Measurements from ENCODE around the gene LIPC. TPM values are rescaled to one million over a fixed set of nuclear protein-coding genes. Genes with fewer than 3 reads are reported as not detected.

Gene LIPC
- polyA plus RNA-seq, 1 donor (not counting 4 experiments of a cell fraction or from before 2014, with no cell fraction given) = not detected

GRCh38 chr15:58418135-58418534 lies 13.7 kb upstream of the LIPC start:
- dilution Hi-C loops (cut with MboI; ENCODE audit: extremely low pct_ligation_motif_present, low sequenced_read_pairs) = no loop called here
- Histone ChIP-seq H3K36me3 (ENCODE audit: control insufficient read depth in 2 of 2, extremely low read depth in 1 of 2, insufficient read depth in 2 of 2, low read length in 2 of 2) (no peaks in the 10 kb centered on the region), H3K9me1 (ENCODE audit: control insufficient read depth, extremely low read depth, insufficient read depth, low read length) (no peaks in the 10 kb centered on the region), H3K9me3 (ENCODE audit: control insufficient read depth, low read depth, low read length) (no peaks in the 10 kb centered on the region), H4K20me1 (ENCODE audit: control insufficient read depth, extremely low read depth, insufficient read depth, low read length) (no peaks in the 10 kb centered on the region), H3K27me3 (ENCODE audit: control insufficient read depth, extremely low read depth, insufficient read depth, low read length) (no peaks in the 10 kb centered on the region), H3K4me1 (ENCODE audit: control insufficient read depth, extremely low read depth, insufficient read depth, low read length) (no peaks in the 10 kb centered on the region), H3K4me3 (ENCODE audit: control insufficient read depth in 2 of 3, extremely low read depth in 1 of 3, insufficient read depth in 2 of 3, low read depth in 1 of 3, low read length in 3 of 3) (no peak overlapping the region), H3K79me2 (ENCODE audit: control insufficient read depth, insufficient read depth, low read length) (no peaks in the 10 kb centered on the region), H2AFZ (ENCODE audit: control insufficient read depth, low read length) (no peak overlapping the region), H3K9ac (ENCODE audit: control insufficient read depth, extremely low read depth, insufficient read depth, low read length) (no peak overlapping the region), H3K27ac (ENCODE audit: control insufficient read depth, insufficient read depth, low read length) (no peak overlapping the region), H3K4me2 (ENCODE audit: control insufficient read depth, extremely low read depth, insufficient read depth, low read depth, low read length) (no peak overlapping the region)
- DNase-seq (ENCODE audit: low read depth, low spot score) = no peak
- TF ChIP-seq CTCF (optimal IDR thresholded peaks at IDR 0.05 in 1 of 3, IDR thresholded peaks at IDR 0.05 in 1 of 3, conservative IDR thresholded peaks at IDR 0.05 in 1 of 3; ENCODE audit: extremely low read depth in 1 of 3, insufficient read depth in 2 of 3, low read length in 3 of 3) (no peak), EZH2 (IDR thresholded peaks at IDR 0.05; ENCODE audit: low read length) (no peak)
- no peak for FAIRE-seq

GRCh38 chr15:58419803-58420524 lies 11.8 kb upstream of the LIPC start:
- FAIRE-seq = no peak
- no peak for DNase-seq (ENCODE audit: low read depth, low spot score)
- no peak for TF ChIP-seq CTCF (optimal IDR thresholded peaks at IDR 0.05 in 1 of 3, IDR thresholded peaks at IDR 0.05 in 1 of 3, conservative IDR thresholded peaks at IDR 0.05 in 1 of 3; ENCODE audit: extremely low read depth in 1 of 3, insufficient read depth in 2 of 3, low read length in 3 of 3)
- TF ChIP-seq EZH2 (IDR thresholded peaks at IDR 0.05; ENCODE audit: low read length) = no peak

More at GRCh38 chr15:58419803-58420524, 11.8 kb upstream of the LIPC start:
- Histone ChIP-seq H3K27me3 (ENCODE audit: control insufficient read depth, extremely low read depth, insufficient read depth, low read length) (no peaks in the 10 kb centered on the region), H3K9ac (ENCODE audit: control insufficient read depth, extremely low read depth, insufficient read depth, low read length) (no peak overlapping the region), H3K4me3 (ENCODE audit: control insufficient read depth in 2 of 3, extremely low read depth in 1 of 3, insufficient read depth in 2 of 3, low read depth in 1 of 3, low read length in 3 of 3) (no peak overlapping the region), H3K9me3 (ENCODE audit: control insufficient read depth, low read depth, low read length) (no peaks in the 10 kb centered on the region), H3K27ac (ENCODE audit: control insufficient read depth, insufficient read depth, low read length) (no peak overlapping the region), H3K4me2 (ENCODE audit: control insufficient read depth, extremely low read depth, insufficient read depth, low read depth, low read length) (no peak overlapping the region), H3K79me2 (ENCODE audit: control insufficient read depth, insufficient read depth, low read length) (no peaks in the 10 kb centered on the region), H2AFZ (ENCODE audit: control insufficient read depth, low read length) (no peak overlapping the region), H4K20me1 (ENCODE audit: control insufficient read depth, extremely low read depth, insufficient read depth, low read length) (no peaks in the 10 kb centered on the region), H3K36me3 (ENCODE audit: control insufficient read depth in 2 of 2, extremely low read depth in 1 of 2, insufficient read depth in 2 of 2, low read length in 2 of 2) (no peaks in the 10 kb centered on the region), H3K9me1 (ENCODE audit: control insufficient read depth, extremely low read depth, insufficient read depth, low read length) (no peaks in the 10 kb centered on the region), H3K4me1 (ENCODE audit: control insufficient read depth, extremely low read depth, insufficient read depth, low read length) (no peaks in the 10 kb centered on the region)
- dilution Hi-C loops (cut with MboI; ENCODE audit: extremely low pct_ligation_motif_present, low sequenced_read_pairs) = no loop called here
